Astrocyte of the cerebellum (primary cell): ENCODE results near the gene PRKG1.
"Not testable (repeated sequence)": the region's sequence is repeated elsewhere in the genome, so short reads cannot be mapped to it uniquely, and the experiment has no call there.

ENCODE experiments used
- DNase-seq: peaks from one replicate; pipeline ENCODE4 v3.0.0-alpha.2; 2011; ENCODE audit warnings: low read depth
- H3K4me3 ChIP-seq: 2 replicates; pipeline ENCODE4 v1.5.1; 2011; ENCODE audit warnings: mild to moderate bottlenecking, low read depth, low read length, moderate library complexity
- CTCF ChIP-seq: IDR thresholded peaks from 2 replicates; pipeline ENCODE4 v1.5.1; 2012; ENCODE audit warnings: low read length, low read depth, moderate library complexity, mild to moderate bottlenecking; ENCODE audit errors: missing control alignments
- in situ Hi-C: cut with HindIII; loops from 2 replicates; pipeline ENCODE4 v1.10.0; 2017; ENCODE audit warnings: low sequenced_read_pairs

Gene PRKG1

GRCh38 chr10:51685768-51686167, 611.5 kb downstream of the PRKG1 start:
- H3K4me3 ChIP-seq = no peak overlapping the region
- TF ChIP-seq CTCF = no peak
- in situ Hi-C loops = no loop called here
- DNase-seq = no peak

- no peak for DNase-seq
- H3K4me3 ChIP-seq = no peak overlapping the region
- in situ Hi-C loops = no loop called here
- TF ChIP-seq CTCF = no peak
Measured at GRCh38 chr10:51687296-51687695, 613.0 kb downstream of the PRKG1 start.

GRCh38 chr10:51688826-51689225, 614.5 kb downstream of the PRKG1 start:
- H3K4me3 ChIP-seq, in situ Hi-C loops, DNase-seq: not testable (repeated sequence)

- no peak overlapping the region for H3K4me3 ChIP-seq
- no peak for DNase-seq
- in situ Hi-C loops = no loop called here
- TF ChIP-seq CTCF = no peak
Measured at GRCh38 chr10:51689536-51689935, 615.2 kb downstream of the PRKG1 start.

GRCh38 chr10:51691135-51691534, 616.8 kb downstream of the PRKG1 start:
- TF ChIP-seq CTCF = no peak
- no peak overlapping the region for H3K4me3 ChIP-seq
- in situ Hi-C loops = no loop called here
- no peak for DNase-seq

GRCh38 chr10:51694086-51694768, 619.9 kb downstream of the PRKG1 start:
- DNase-seq = no peak
- TF ChIP-seq CTCF = no peak
- H3K4me3 ChIP-seq = no peak overlapping the region
- in situ Hi-C loops = no loop called here

GRCh38 chr10:51696251-51696650, 622.0 kb downstream of the PRKG1 start:
- no peak for TF ChIP-seq CTCF
- no peak for DNase-seq
- in situ Hi-C loops = no loop called here
- no peak overlapping the region for H3K4me3 ChIP-seq
